GM21423 (cell line): Measurements from ENCODE around the gene ATXN7L1.
A peak's percentile ranks its signal among the peaks of the same experiment; 100 is the strongest.

Source experiments
- ATAC-seq: cut with Tn5 transposase; IDR thresholded peaks from one replicate; pipeline ENCODE4 v1.9.1; 2021; ENCODE audit warnings: mild to moderate bottlenecking, moderate library complexity; ENCODE audit not compliant: unreplicated experiment

The ATXN7L1 gene, protein sequence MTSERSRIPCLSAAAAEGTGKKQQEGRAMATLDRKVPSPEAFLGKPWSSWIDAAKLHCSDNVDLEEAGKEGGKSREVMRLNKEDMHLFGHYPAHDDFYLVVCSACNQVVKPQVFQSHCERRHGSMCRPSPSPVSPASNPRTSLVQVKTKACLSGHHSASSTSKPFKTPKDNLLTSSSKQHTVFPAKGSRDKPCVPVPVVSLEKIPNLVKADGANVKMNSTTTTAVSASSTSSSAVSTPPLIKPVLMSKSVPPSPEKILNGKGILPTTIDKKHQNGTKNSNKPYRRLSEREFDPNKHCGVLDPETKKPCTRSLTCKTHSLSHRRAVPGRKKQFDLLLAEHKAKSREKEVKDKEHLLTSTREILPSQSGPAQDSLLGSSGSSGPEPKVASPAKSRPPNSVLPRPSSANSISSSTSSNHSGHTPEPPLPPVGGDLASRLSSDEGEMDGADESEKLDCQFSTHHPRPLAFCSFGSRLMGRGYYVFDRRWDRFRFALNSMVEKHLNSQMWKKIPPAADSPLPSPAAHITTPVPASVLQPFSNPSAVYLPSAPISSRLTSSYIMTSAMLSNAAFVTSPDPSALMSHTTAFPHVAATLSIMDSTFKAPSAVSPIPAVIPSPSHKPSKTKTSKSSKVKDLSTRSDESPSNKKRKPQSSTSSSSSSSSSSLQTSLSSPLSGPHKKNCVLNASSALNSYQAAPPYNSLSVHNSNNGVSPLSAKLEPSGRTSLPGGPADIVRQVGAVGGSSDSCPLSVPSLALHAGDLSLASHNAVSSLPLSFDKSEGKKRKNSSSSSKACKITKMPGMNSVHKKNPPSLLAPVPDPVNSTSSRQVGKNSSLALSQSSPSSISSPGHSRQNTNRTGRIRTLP

DNA sequence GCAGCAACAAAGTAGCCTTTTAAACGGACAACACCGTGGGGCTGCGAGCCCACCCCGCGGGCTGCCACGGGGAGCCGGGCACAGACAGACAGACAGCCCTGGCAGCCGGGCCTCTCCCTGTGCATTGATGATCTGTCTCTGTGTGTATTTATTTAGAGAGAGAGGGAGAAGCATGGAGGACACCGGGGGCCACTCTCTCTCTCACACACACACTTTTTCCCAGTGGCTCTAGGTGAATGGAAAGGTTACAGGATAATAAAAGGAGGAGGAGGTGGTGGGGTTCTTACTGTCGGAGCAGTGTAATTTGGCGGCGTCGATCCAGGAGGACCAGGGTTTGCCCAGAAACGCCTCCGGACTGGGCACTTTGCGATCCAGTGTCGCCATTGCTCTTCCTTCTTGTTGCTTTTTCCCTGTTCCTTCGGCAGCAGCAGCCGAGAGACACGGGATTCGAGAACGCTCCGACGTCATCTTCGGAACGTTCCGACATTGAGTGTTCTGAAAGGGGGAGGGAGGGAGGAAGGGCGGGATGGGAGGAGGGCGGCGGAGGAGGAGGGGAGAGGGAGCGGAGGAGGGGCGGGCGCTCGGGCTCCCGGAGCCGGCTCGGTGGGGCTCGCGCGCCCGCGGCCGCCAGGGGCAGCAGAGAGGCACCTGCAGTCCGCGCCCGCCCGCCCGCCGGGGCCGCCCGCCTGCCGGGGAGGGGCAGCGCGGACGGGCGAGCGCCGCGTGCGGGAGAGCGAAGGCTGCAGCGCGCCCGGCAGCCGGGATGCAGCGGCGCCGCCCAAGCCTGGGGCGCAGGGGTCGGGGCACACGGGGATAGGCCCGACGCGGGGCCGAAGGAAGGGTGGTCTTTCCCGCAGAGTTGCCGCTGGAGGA lies at the start of gene ATXN7L1:
Gene ATXN7L1 (minus strand): TSS at position 509 of the 873 bp plus-strand sequence. CDS start 41 bp downstream, at position 468.
- peak; percentile 91 for ATAC-seq

DNA sequence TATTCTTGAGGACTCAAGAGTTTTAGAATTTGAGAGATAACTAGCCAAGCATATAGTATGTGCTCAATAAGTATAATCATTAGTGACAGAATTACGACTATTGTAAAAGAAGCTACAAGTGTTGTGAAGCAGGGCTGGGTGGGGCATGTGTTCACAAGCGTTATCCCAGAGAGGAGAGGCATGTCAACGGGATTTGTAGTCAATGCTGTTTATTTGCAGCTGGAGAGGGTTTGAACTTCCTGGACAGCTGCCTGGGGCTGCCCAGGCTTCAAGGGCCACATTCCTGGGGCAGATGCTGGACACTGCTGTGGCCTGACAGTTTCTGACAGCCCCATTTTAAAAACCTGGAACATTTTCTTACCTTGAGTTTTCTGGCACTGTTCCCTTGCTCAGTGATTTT lies 49.7 kb upstream of the ATXN7L1 start:
- no peak for ATAC-seq

DNA sequence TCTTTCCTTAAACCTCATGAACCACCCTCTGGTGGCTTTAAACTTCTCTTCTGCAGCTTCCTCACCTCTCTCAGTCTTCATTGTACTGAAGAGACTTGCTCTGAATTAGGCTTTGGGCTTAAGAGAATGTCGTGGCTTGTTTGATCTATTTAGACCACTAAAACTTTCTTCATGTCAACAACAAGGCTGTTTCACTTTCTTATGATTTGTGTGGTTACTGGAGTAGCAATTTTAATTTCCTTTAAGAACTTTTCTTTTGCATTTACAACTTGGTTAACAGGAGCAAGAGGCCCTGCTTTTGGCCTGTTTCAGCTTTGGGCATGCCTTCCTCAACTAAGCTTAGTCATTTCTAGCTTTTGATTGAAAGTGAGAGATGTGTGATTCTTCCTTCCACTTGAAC lies 48.5 kb upstream of the ATXN7L1 start:
- no peak for ATAC-seq

DNA sequence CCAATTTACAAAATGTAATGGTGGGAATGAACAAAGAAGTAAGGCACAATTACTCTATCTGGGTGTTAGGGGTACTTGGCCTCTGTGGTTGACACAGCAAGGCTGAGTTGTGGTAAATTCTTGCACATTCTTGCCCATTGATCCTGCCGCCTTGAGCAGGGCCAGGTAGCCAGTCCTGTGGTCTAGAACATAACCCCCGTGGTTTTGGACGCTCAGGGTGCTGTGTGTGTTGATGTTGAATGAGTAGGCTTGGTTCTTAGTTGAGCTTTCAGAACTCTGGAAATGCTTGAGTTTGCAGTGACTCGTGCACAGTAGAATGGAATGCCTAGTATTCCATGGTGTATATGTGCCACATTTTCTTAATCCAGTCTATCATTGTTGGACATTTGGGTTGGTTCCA lies 44.4 kb upstream of the ATXN7L1 start:
- ATAC-seq: no peak

DNA sequence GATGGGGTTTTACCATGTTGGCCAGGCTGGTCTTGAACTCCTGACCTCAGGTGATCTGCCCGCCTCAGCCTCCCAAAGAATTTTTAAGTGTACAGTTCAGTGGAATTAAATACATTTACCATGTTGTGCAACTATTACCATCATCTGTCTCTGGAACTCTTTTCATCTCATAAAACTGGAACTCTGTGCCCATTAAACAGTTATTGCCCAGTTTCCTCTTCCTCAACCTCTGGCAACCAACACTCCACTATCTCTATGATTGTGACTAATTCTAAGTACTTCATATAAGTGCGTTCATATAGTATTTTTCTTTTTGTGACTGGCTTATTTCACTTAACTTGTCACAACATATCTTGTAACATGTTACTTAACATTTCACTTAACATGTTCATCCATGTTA lies 41.3 kb upstream of the ATXN7L1 start:
- ATAC-seq: no peak

DNA sequence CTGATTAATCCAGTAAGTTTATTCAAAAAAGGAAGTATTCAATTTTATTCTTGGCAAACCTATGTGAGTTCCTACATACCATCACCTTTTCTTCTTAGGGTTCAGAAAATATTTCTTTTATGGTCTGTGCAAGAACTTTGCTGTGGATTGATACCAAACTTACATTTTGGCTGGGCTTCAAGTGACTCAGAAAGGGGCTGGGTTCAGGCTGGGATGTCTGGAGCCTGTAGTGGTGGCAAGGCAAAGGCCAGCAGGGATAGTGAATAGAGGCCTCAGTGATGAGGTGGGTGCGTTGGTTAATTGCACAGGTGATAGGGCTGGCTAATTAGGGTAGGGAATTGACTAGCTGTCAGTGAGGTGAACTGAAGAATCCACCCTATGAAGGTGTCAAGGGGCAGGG lies 40.2 kb upstream of the ATXN7L1 start:
- ATAC-seq: no peak

DNA sequence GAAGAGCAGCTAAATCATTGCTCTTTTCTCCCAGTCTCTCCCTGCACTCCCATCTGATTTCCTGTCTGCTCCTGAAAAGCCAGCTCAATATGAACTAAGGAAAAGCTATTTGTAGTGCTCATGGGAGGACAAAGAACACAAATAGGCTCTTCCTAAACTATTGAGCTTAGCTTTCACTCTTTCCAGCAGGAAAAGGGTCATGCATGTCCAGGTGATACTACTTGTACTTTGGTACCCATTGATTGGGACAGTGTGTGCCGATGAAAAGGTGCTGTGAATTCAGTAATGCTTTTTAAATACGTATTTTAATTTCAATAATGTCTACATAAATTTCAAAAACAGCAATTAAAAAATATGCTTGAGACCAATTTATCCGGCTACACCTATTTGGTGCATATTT lies 37.5 kb upstream of the ATXN7L1 start:
- no peak for ATAC-seq

DNA sequence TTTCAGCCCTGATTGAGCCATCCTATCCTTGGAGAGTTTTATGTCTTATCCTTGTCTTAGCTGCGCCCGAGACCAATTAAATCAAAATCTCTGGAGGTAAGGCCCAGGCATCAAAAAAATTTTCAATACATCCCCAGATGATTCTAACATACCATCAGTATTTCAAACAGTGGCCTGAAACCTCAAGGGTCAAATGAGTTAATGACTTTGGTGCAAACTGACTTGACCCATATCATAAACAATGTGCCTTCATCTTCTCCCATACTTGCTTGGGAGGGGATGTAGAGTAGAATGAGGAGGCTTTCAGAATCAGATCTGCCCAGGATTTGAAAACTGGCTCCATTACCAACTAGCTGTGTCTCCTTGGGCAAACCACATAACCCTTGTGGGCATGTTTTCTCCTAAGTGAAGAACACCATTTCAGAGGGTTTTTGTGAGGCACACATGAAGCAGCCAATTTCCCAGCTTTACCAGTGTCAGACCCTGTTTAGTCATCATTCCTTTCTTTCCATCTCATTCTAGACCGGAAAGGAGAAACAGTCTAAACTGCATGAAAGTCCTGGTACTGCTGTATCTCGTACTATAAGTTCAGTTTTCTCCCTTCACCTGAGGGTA lies 35.7 kb upstream of the ATXN7L1 start:
- ATAC-seq: no peak

DNA sequence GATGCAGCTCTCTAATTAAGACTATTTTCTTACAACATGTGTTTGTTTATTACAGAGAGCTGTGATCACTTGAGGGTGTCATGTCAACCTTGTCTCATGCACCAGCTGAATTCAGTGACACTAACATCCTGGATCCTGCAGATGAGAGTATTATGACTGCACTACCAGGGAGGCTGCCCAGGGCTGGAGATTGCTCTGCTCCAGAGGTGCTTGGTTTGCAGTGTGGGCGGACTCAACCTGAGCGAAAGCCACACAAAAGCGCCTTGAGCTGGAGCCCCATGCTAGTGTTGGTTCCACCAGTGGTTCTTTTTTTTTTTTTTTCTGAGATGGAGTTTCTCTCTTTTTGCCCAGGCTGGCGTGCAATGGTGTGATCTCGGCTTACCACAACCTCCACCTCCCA lies 33.8 kb upstream of the ATXN7L1 start:
- ATAC-seq: no peak

DNA sequence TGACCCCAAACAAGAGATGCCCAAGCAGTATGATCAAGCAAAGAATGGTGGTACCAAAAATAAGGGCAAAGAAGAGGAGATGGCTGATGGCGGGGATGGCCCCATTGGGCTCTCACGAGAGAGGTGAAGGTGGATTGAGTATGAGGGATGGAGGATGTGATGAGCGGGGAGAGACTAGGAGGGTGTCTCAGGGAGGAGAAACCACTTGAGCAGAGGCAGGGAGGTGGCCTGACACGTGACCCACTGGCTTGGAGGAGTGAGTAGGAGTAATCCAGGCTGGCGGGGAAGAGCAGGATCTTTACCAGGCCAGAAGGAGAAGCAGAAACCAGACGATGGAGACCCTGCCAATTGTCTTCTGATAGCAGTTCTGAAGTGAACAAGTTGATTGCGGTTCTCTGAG lies 33.3 kb upstream of the ATXN7L1 start:
- no peak for ATAC-seq

DNA sequence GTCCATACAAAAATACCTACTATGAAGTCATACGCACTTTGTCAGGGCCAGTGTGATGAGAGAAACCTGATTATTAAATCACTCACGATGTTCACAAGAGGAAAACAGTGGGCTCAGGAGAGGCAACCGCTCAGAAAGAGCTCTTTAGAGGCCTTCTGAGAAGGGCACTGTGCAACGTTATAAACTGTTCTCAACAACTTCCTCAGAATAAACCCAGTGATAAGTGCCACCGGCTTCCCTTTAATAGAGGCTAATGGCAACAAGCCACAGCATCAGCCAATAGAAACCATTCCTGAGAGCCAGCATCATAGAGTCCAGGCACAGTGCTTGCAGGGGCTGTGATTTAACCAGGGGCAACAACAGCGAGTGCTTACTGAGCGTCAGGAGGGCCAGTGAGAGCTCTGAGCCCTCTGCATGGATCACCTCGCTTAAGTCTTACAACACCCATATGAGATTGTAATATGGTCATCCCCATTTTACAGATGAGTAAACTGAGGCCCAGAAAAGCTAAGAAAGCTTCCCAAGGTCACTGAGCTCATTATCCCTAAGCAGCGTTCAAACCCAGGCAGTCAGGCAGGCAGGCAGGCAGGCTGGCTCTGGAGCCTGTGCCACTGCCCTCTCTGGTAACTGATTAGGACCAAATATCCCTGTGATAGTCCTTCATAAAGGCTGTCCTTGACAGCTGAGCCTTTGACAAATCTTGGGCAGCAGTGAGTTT lies 30.9 kb upstream of the ATXN7L1 start:
- no peak for ATAC-seq

DNA sequence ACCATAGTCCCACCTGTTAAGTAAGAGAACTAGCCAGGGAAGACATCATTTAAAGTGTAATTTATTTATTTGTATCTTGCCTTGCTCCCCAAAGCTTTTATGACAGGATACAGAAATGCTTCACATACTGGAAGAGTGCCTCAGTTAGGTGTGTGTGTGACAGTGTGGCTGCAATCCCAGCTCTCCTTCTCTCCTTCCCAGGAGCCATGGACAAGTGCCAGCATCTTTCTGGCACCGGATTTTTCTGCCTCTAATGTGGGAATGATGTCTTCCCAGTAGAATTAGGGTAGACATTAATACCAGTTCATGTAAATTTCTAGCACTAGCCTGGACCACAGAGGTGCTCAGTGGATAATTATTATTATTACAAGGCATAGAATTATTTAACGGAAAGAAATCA lies 30.3 kb upstream of the ATXN7L1 start:
- no peak for ATAC-seq

DNA sequence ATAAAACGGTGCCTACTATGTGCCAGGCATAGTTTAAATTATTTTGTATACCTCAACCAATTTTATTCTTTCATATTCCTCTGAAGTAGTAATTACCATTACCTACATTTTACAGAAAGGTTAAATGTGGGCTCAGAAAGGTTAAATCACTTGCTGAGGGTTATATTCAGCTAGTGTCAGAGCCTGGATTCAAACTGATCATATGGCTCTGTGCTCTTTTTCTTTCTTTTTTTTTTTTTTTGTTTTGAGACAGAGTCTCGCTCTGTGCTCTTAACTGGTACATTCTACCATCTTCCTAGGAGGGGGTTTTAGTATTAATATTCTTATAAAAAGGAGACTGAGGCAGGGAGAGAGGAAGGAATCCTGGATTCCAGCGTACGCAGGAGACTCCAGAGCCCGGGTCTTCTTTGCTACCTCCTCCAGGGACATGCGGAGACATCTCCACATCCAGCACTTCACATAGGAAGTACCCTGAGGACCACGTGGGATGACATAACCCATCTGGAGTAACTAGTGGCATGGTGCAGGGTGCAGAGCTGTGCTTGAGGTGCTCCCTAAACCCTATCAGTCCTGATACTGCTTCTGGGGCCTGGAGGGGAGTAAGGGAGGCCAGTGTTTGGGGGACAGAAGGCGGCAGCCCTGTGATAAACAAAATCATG lies 29.6 kb upstream of the ATXN7L1 start:
- no peak for ATAC-seq

DNA sequence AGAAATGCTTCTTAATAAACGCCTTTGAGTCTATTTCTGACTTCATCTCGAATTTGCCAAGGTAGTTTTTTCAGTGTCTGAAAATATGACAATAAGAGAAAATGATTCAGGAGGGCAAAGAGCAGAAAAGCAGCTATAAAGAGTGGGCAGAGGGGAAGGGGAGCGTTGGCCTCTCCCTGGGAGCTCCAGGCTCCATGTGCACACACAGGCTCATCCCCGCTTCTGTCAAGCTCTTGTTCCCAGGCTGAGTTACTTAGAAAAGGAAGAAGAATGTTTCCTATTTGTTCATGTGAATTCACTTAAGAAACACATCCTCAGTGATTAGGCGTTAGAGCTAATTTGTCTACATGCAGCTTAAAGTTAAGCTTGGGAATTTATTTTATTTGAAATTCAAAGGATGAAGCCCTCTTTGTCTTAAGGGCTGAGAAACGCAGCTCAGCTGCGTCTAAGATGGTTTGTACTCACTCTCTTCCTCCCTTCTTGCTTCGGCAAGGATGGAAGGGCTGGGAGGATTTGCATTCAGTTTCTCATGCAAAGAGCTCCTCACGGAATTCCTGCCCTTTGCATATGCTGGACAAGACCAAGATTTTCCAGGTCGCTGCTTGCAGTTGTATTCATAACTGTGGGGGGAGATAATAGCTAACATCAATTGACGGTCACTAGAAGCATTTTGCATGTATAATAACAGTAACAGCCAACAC lies 29.0 kb upstream of the ATXN7L1 start:
- no peak for ATAC-seq

DNA sequence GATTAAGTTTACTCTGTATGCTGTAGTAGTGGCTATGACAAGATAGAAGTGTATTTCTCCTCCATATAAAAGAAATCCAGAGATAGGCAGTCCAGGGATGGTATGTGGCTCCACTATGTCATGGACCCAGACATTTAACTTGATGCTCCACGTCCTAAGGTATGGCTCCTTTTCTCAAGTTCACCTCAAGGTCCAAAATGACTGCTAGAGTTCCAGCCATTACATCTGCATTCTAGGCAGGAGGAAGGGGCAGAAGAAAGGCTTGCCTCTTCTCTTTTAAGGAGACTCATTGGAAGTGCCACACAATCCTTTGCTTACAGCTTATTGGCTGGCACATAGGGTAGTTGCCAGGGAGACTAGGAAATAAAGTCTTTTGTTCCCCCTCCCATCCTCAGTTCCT lies 27.7 kb upstream of the ATXN7L1 start:
- ATAC-seq: no peak

DNA sequence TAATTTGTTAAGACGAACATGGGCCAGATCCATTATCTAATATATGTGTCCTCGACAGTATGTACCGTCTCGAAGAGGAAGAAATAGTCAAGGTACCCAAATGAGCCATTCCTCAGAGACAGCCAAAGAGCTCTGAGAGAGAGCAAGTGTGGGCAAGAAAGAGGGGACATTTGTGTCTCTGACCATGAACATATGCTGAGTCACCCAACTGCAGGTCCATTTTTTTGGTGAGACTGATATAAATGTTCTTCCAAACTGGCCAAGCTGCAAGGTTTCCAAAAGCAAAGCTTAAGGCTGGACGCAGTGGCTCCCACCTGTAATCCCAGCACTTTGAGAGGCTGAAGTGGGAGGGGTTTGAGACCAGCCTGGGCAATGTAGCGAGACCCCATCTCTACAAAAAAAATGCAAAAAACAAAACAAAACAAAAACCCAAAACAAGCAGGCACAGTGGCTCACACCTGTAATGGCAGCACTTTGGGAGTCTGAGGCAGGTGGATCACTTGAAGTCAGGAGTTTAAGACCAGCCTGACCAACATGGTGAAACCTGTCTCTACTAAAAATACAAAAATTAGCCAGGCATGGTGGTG lies 26.0 kb upstream of the ATXN7L1 start:
- ATAC-seq: no peak

DNA sequence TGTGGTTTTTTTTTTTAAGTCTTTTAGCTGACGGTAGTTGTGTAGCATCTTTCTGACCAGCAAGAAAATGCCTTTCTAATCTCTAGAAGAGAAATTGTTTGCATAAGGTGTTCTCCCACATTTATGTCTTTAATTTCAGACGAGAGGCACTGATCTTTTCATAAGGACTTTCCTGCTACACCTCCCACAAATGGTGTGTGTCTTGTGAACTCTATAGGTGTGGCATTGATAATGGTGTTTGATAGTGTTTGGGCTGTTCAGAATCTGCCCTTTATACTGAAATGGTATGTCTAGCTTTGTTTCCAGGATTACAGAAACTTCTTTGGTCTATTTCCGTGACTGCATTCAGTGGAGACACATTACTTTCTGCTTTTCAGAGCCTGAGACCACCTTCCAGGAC lies 21.6 kb upstream of the ATXN7L1 start:
- no peak for ATAC-seq

DNA sequence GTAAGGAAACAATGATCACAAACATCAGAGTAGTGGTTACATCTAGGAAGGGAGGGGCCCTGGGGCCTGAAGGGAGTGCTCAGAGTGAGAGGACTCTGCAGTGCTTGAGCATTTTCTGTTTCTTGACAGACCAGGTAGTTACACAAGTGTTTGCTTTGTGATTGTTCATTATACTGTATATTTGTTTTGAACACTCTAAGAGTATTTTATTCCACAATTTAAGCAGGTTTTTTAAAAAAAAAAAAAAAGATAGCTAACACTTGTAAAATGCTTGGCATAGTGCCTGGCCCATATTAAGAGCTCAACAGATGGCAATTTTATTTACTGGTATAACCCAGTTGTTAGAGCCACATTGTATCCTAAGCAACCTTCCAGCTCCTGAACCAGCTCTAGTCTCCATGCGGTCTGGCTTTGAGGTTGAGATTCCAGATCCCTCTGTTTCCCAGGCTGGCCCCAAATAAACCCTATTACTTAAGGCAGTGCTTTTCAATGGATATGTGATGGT lies 20.1 kb upstream of the ATXN7L1 start:
- ATAC-seq: no peak
